ENCODE results near the gene VSIG2.

VSIG2 gene

DNA sequence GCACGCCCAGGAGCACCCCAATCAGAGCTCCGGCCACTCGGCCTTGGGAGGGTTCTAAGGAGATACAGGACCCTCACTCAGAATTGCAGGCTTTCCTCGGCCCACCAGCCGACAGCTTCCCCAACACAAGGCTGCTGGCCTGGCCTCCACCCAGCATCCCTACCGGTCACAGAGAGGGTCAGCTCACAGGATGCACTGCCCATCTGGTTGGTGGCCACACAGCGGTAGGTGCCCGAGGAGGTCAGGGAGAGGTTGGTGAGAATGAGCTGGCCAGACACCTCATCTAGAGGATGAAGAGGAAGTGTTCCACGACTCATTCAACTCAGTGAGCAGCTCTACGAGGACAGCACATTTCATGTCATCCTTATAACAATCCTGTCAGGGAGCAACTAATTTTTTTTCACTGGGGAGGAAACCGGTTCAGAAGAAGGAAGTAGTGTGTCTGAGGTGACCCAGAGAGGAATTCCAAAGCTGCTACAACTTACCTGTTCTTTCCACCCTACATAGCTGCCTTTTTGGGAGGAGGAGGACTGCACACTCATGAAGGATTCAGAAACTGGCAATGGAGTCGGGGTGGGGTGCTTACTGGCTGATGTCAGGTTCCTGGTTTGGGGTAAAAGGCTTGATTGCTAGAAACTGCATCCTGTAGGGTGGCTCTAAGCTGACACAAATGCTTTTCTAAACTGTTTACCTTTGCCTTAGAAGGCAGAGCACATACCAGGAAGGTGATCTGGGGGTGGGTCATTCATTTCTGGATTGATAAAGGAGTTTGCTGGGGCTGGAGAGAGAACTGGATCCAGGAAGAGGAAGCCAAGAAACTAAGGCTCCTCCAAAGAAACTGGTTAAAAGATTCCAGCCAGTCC, 3.3 kb downstream of the VSIG2 start (continued):
- TF ChIP-seq ZNF830 (tag by site-specific recombination; IDR thresholded peaks at IDR 0.05; ENCODE audit: low read depth) (no peak), SP7 (tag by site-specific recombination; IDR thresholded peaks at IDR 0.05) (no peak), RBAK (tag by site-specific recombination; IDR thresholded peaks at IDR 0.05) (no peak), ZSCAN4 (tag by site-specific recombination; IDR thresholded peaks at IDR 0.05) (no peak), PRDM1 (tag by site-specific recombination; IDR thresholded peaks at IDR 0.05) (no peak), ZBTB20 (tag by site-specific recombination; IDR thresholded peaks at IDR 0.05) (no peak), ZNF843 (tag by site-specific recombination; IDR thresholded peaks at IDR 0.05) (no peak)

DNA sequence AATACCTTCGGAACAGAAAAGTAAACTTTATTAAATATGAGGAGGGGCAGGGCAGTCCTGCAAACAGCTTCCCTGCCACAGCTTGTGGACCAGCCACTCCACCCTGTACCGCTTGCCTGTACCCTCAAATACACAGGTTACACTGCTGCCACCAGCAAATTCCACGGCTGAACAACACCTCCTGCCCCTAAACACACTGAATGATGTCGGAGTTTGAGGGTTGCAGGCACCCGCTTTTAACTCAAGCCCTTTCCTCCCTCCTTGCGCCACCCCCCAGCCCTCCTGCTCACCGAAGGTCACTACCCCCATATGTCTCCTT, 4.0 kb downstream of the VSIG2 start:
- Histone ChIP-seq H3K27ac (ENCODE audit: extremely low read depth, low read depth, low read length) (no peak overlapping the region), H3K4me1 (ENCODE audit: control insufficient read depth, insufficient read depth, low read length) (no peaks in the 10 kb centered on the region), H3K4me3 (ENCODE audit: low read depth, low read length) (no peak overlapping the region), H3K36me3 (ENCODE audit: control insufficient read depth in 2 of 2, insufficient read depth in 1 of 2, low read length in 2 of 2) (no peaks in the 10 kb centered on the region), H3K9me3 (ENCODE audit: control insufficient read depth, insufficient read depth, low read depth, low read length) (no peaks in the 10 kb centered on the region)
- POLR2A ChIA-PET: interaction anchor here (0.6 kb wide), 1 partner anchor 49 kb away, joined by 3 read pairs; no protein-coding TSS in a partner anchor
- no peak for TF ChIP-seq ZNF677 (tag by site-specific recombination; IDR thresholded peaks at IDR 0.05)
- TF ChIP-seq ZNF391 (tag by site-specific recombination; IDR thresholded peaks at IDR 0.05; ENCODE audit: borderline replicate concordance, low read depth): no peak
- CTCF ChIA-PET: interaction anchor here (1.0 to 3.1 kb wide), 2 partner anchors 10 to 15 kb away, joined by 8 to 10 read pairs; partner anchors contain the start of gene ESAM

GRCh38 chr11:124747406-124748099, 4.5 kb downstream of the VSIG2 start:
- Histone ChIP-seq H3K4me1 (ENCODE audit: control insufficient read depth, insufficient read depth, low read length) (no peaks in the 10 kb centered on the region), H3K9me3 (ENCODE audit: control insufficient read depth, insufficient read depth, low read depth, low read length) (no peaks in the 10 kb centered on the region), H3K36me3 (ENCODE audit: control insufficient read depth in 2 of 2, insufficient read depth in 1 of 2, low read length in 2 of 2) (no peaks in the 10 kb centered on the region), H3K4me3 (ENCODE audit: low read depth, low read length) (no peak overlapping the region), H3K27ac (ENCODE audit: extremely low read depth, low read depth, low read length) (no peak overlapping the region)
- POLR2A ChIA-PET: interaction anchor here (0.6 to 1.9 kb wide), 8 partner anchors 9 to 1140 kb away, joined by 3 to 9 read pairs (median 4); partner anchors contain the start of genes HYLS1, MSANTD2 and TBRG1
- CTCF ChIA-PET: interaction anchor here (1.0 to 3.1 kb wide), 5 partner anchors 10 to 78 kb away, joined by 3 to 23 read pairs (median 9); partner anchors contain the start of gene ESAM
- no peak for TF ChIP-seq ZFP41 (tag by site-specific recombination; IDR thresholded peaks at IDR 0.05; ENCODE audit: borderline replicate concordance)
- TF ChIP-seq ZNF146 (tag by site-specific recombination; IDR thresholded peaks at IDR 0.05): no peak
- TF ChIP-seq ZSCAN5A (tag by site-specific recombination; IDR thresholded peaks at IDR 0.05): no peak
- TF ChIP-seq ZBTB26 (tag by site-specific recombination; optimal IDR thresholded peaks at IDR 0.05): no peak
- TF ChIP-seq ZNF76 (tag by site-specific recombination; IDR thresholded peaks at IDR 0.05; ENCODE audit: borderline replicate concordance, low read depth): no peak
- TF ChIP-seq ZNF394 (tag by site-specific recombination; IDR thresholded peaks at IDR 0.05; ENCODE audit: borderline replicate concordance): no peak
- no peak for TF ChIP-seq RBAK (tag by site-specific recombination; IDR thresholded peaks at IDR 0.05)
- TF ChIP-seq, protein P1, sequence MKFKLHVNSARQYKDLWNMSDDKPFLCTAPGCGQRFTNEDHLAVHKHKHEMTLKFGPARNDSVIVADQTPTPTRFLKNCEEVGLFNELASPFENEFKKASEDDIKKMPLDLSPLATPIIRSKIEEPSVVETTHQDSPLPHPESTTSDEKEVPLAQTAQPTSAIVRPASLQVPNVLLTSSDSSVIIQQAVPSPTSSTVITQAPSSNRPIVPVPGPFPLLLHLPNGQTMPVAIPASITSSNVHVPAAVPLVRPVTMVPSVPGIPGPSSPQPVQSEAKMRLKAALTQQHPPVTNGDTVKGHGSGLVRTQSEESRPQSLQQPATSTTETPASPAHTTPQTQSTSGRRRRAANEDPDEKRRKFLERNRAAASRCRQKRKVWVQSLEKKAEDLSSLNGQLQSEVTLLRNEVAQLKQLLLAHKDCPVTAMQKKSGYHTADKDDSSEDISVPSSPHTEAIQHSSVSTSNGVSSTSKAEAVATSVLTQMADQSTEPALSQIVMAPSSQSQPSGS (tag by site-specific recombination; IDR thresholded peaks at IDR 0.05; ENCODE audit: low read depth): no peak
- TF ChIP-seq HOXA7 (CRISPR knock-in tag; IDR thresholded peaks at IDR 0.05; ENCODE audit: borderline replicate concordance): no peak
- no peak for TF ChIP-seq ZNF138 (tag by site-specific recombination; IDR thresholded peaks at IDR 0.05; ENCODE audit: borderline replicate concordance)
- TF ChIP-seq ZNF354C (tag by site-specific recombination; IDR thresholded peaks at IDR 0.05; ENCODE audit: borderline replicate concordance, low read depth): no peak
- TF ChIP-seq ZFP69B (tag by site-specific recombination; IDR thresholded peaks at IDR 0.05): no peak
- TF ChIP-seq ZNF530 (tag by site-specific recombination; IDR thresholded peaks at IDR 0.05; ENCODE audit: low read depth): no peak
- TF ChIP-seq PRDM1 (tag by site-specific recombination; IDR thresholded peaks at IDR 0.05): no peak
- no peak for TF ChIP-seq ZNF544 (tag by site-specific recombination; IDR thresholded peaks at IDR 0.05)
- TF ChIP-seq, protein P2, sequence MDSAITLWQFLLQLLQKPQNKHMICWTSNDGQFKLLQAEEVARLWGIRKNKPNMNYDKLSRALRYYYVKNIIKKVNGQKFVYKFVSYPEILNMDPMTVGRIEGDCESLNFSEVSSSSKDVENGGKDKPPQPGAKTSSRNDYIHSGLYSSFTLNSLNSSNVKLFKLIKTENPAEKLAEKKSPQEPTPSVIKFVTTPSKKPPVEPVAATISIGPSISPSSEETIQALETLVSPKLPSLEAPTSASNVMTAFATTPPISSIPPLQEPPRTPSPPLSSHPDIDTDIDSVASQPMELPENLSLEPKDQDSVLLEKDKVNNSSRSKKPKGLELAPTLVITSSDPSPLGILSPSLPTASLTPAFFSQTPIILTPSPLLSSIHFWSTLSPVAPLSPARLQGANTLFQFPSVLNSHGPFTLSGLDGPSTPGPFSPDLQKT (IDR thresholded peaks at IDR 0.05; ENCODE audit: borderline replicate concordance, low read depth, low read length): no peak
- TF ChIP-seq ZNF529 (tag by site-specific recombination; IDR thresholded peaks at IDR 0.05; ENCODE audit: insufficient replicate concordance): no peak
- TF ChIP-seq ZFHX2 (tag by site-specific recombination; conservative IDR thresholded peaks at IDR 0.05): no peak
